Measurements from ENCODE around the gene SORL1. TPM values are rescaled to one million over a fixed set of nuclear protein-coding genes. Genes with fewer than 3 reads are reported as not detected.

SORL1 gene
- total RNA-seq, 1 experiment from 2014 or later, result 68.3 TPM

DNA sequence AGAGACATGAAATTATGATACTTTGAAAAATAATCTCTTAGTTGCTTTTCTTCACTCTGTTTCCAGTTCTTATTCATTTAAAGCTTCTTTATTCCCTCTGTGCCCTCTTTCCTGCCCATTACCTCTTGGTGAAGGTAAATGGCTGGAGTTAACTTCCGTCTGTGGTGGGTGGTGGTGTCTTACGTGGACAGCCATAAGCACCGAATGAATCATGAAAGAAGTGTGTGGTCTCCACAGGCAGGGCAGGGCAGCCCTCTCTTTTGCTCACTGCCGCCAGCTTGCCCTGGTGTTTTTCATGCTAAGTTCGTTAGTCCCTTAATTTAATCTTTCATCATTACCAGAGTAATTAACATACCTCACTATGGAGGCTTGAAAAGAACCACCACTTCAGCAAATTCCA is 99.3 kb downstream of the SORL1 start:
- H2AK5ac ChIP-seq (ENCODE audit: insufficient read length, low read length), result no peak overlapping the region
- no peak overlapping the region for H3K9ac ChIP-seq (ENCODE audit: extremely low read depth, insufficient read length, low read length)
- no peak overlapping the region for H2AFZ ChIP-seq (ENCODE audit: low read length)
- H4K5ac ChIP-seq (ENCODE audit: insufficient read length, low read depth, low read length), result no peak overlapping the region
- H3K23me2 ChIP-seq (ENCODE audit: insufficient read length, low read depth, low read length, poor library complexity, severe bottlenecking), result no peaks in the 10 kb centered on the region
- no peaks in the 10 kb centered on the region for H3K9me3 ChIP-seq (ENCODE audit: control insufficient read depth, low read depth, low read length)
- H3K4me3 Mint-ChIP-seq, result no peak overlapping the region
- no peaks in the 10 kb centered on the region for H3K9me3 Mint-ChIP-seq
- no peak overlapping the region for H3K18ac ChIP-seq (ENCODE audit: insufficient read length, low read depth, low read length)
- H3K27ac ChIP-seq (ENCODE audit: insufficient read length, low read depth, low read length), result no peak overlapping the region
- no peaks in the 10 kb centered on the region for H3K79me2 ChIP-seq (ENCODE audit: insufficient read depth, low read length)
- no peak overlapping the region for H4K91ac ChIP-seq (ENCODE audit: insufficient read length, low read depth, low read length)
- H2BK5ac ChIP-seq (ENCODE audit: insufficient read length, low read length), result no peak overlapping the region
- no peaks in the 10 kb centered on the region for H4K20me1 ChIP-seq (ENCODE audit: control insufficient read depth, insufficient read depth, insufficient read length)
- no peak overlapping the region for H2BK120ac ChIP-seq (ENCODE audit: low read depth, low read length, poor library complexity, severe bottlenecking)
- no peak overlapping the region for H3K4me2 ChIP-seq (ENCODE audit: insufficient read depth, insufficient read length, low read length)
- no CpG with 5 or more reads among the region's 5 CpGs for WGBS (ENCODE audit: extremely low coverage, insufficient read length, low lambda C conversion rate)
- no peaks in the 10 kb centered on the region for H3K27me3 ChIP-seq (ENCODE audit: insufficient read depth, low read length)
- no peak overlapping the region for H4K8ac ChIP-seq (replicated peaks; ENCODE audit: insufficient read length, low read depth, low read length)
- TF ChIP-seq CTCF (conservative IDR thresholded peaks at IDR 0.05), result no peak
- peaks cover 9 to 11% of the 10 kb centered on the region in 2 experiments; a peak in 3 of 4 replicates for H3K4me1 Mint-ChIP-seq
- no peak overlapping the region for H2BK20ac ChIP-seq (ENCODE audit: low read depth, low read length, poor library complexity, severe bottlenecking)
- H3K23ac ChIP-seq (ENCODE audit: insufficient read length, low read depth, low read length), result no peak overlapping the region
- H3K56ac ChIP-seq (ENCODE audit: insufficient read length, low read depth, low read length), result no peak overlapping the region
- H3K27ac Mint-ChIP-seq, result peak overlapping the region; percentile 12 to 78 (median 19); a peak in 3 of 7 replicates
- no peaks in the 10 kb centered on the region for H3K79me1 ChIP-seq (ENCODE audit: insufficient read depth, low read depth, low read length, poor library complexity, severe bottlenecking)
- H2BK15ac ChIP-seq (ENCODE audit: low read depth, low read length), result no peak overlapping the region
- no peaks in the 10 kb centered on the region for H3K27me3 Mint-ChIP-seq (ENCODE audit: low read depth)
- no peaks in the 10 kb centered on the region for H3K4me1 ChIP-seq (ENCODE audit: insufficient read depth, low read length)
- no peak for DNase-seq
- no peak overlapping the region for H2BK12ac ChIP-seq (ENCODE audit: insufficient read length, low read depth, low read length)
- no peak overlapping the region for H3K4ac ChIP-seq (ENCODE audit: low read depth, low read length)
- peaks cover 21 to 66% (median 43%) of the 10 kb centered on the region in 3 experiments; a peak in 6 of 7 replicates for H3K36me3 Mint-ChIP-seq (ENCODE audit: insufficient read depth in 1 of 3, low read depth in 3 of 3)
- H3T11ph ChIP-seq (ENCODE audit: low read length), result no peak overlapping the region
- no peak overlapping the region for H3K14ac ChIP-seq (ENCODE audit: insufficient read depth, low read length)

All from H9 (cell line).